ENCODE results near the gene MSLN. TPM values are rescaled to one million over a fixed set of nuclear protein-coding genes. Genes with fewer than 3 reads are reported as not detected.

The MSLN gene
- total RNA-seq, 3 donors from 2014 or later (not counting 1 experiment from before 2014, with no cell fraction given), result not detected

- peaks cover 0 to 5% of the 10 kb centered on the region in 2 donors for H3K4me1 Mint-ChIP-seq
- intact Hi-C loops (cut with micrococcal nuclease), result no loop called here
- peaks cover 14% of the 10 kb centered on the region for H3K27me3 ChIP-seq (ENCODE audit: control insufficient read depth, insufficient read depth, low read length)
- peaks cover 7 to 17% of the 10 kb centered on the region in 2 donors for H3K27me3 Mint-ChIP-seq (ENCODE audit: low read depth in 2 of 2)
- ATAC-seq (peak in 1 of 3 donors; percentile 24), DNase-seq (no peak)
- H3K9me3 ChIP-seq (ENCODE audit: control insufficient read depth, insufficient read depth, low read length), result no peaks in the 10 kb centered on the region
- no peaks in the 10 kb centered on the region for H3K9me3 Mint-ChIP-seq
- no peak overlapping the region for H3K27ac ChIP-seq (ENCODE audit: low read length)
- H3K4me3 ChIP-seq (ENCODE audit: low read length), result no peak overlapping the region
- no peaks in the 10 kb centered on the region for H3K36me3 ChIP-seq (ENCODE audit: control insufficient read depth, insufficient read depth, low read length)
- WGBS (ENCODE audit: insufficient coverage), result 66% methylated on average over 71 of the region's 71 CpGs
- no peak overlapping the region for H3K4me3 Mint-ChIP-seq
- no peaks in the 10 kb centered on the region for H3K36me3 Mint-ChIP-seq
- no peak for TF ChIP-seq CTCF (IDR thresholded peaks at IDR 0.05)
- peaks cover 10% of the 10 kb centered on the region for H3K4me1 ChIP-seq (ENCODE audit: control insufficient read depth, insufficient read depth, low read length)
- H3K27ac Mint-ChIP-seq, result no peak overlapping the region
Observed at GRCh38 chr16:817001-817906, 56.7 kb downstream of the MSLN start.

- H3K27ac ChIP-seq (ENCODE audit: low read length), result no peak overlapping the region
- no peaks in the 10 kb centered on the region for H3K9me3 ChIP-seq (ENCODE audit: control insufficient read depth, insufficient read depth, low read length)
- peaks cover 9% of the 10 kb centered on the region for H3K4me1 ChIP-seq (ENCODE audit: control insufficient read depth, insufficient read depth, low read length)
- Mint-ChIP-seq H3K27me3 (ENCODE audit: low read depth in 2 of 2) (peaks cover 1 to 12% of the 10 kb centered on the region in 2 donors), H3K27ac (no peak overlapping the region), H3K36me3 (no peaks in the 10 kb centered on the region), H3K9me3 (no peaks in the 10 kb centered on the region), H3K4me1 (peaks cover 0 to under 1% of the 10 kb centered on the region in 2 donors), H3K4me3 (no peak overlapping the region)
- DNase-seq (no peak), ATAC-seq (no peak)
- intact Hi-C loops (cut with micrococcal nuclease), result no loop called here
- H3K36me3 ChIP-seq (ENCODE audit: control insufficient read depth, insufficient read depth, low read length), result no peaks in the 10 kb centered on the region
- peaks cover 11% of the 10 kb centered on the region for H3K27me3 ChIP-seq (ENCODE audit: control insufficient read depth, insufficient read depth, low read length)
- no peak overlapping the region for H3K4me3 ChIP-seq (ENCODE audit: low read length)
- 88% methylated on average over 8 of the region's 8 CpGs for WGBS (ENCODE audit: insufficient coverage)
- no peak for TF ChIP-seq CTCF (IDR thresholded peaks at IDR 0.05)
Observed at GRCh38 chr16:818132-818531, 57.6 kb downstream of the MSLN start.

Other genes starting within 250 kb of the MSLN start
- 100 to 1,000 TPM; 151 to 275 (median 186) TPM for gene CAPN15, start 233.0 kb upstream of the MSLN start, total RNA-seq
- gene PRR35, start 200.3 kb upstream of the MSLN start, total RNA-seq, result under 1 TPM in 1 of 3 donors, not detected in 2; 0.20 TPM
- gene NHLRC4, start 193.7 kb upstream of the MSLN start, total RNA-seq, result under 1 TPM; 0.28 to 0.75 (median 0.35) TPM
- gene PIGQ, start 190.8 kb upstream of the MSLN start, total RNA-seq, result 10 to 100 TPM; 27.6 to 40.5 (median 37.0) TPM
- gene RAB40C, start 170.7 kb upstream of the MSLN start, total RNA-seq, result 10 to 100 TPM; 12.7 to 20.8 (median 20.0) TPM
- gene WFIKKN1, start 129.7 kb upstream of the MSLN start, total RNA-seq, result 1 to 10 TPM in 1 of 3 donors, under 1 TPM in 2; 0.60 to 1.7 (median 0.75) TPM
- 10 to 100 TPM; 33.7 to 36.3 (median 36.1) TPM for gene METTL26, start 124.4 kb upstream of the MSLN start, total RNA-seq
- 10 to 100 TPM; 11.3 to 17.4 (median 15.7) TPM for gene MCRIP2, start 118.9 kb upstream of the MSLN start, total RNA-seq
- gene WDR90, start 111.4 kb upstream of the MSLN start, total RNA-seq, result 10 to 100 TPM; 16.7 to 22.8 (median 20.2) TPM
- 100 to 1,000 TPM; 205 to 216 (median 211) TPM for gene RHOT2, start 92.6 kb upstream of the MSLN start, total RNA-seq
- 1 to 10 TPM; 2.9 to 4.2 (median 4.2) TPM for gene RHBDL1, start 85.1 kb upstream of the MSLN start, total RNA-seq
- 10 to 100 TPM; 89.5 to 95.4 (median 93.5) TPM for gene STUB1, start 80.3 kb upstream of the MSLN start, total RNA-seq
- 10 to 100 TPM; 29.5 to 32.6 (median 31.5) TPM for gene JMJD8, start 76.4 kb upstream of the MSLN start, total RNA-seq
- gene WDR24, start 70.3 kb upstream of the MSLN start, total RNA-seq, result 10 to 100 TPM in 2 of 3 donors, 1 to 10 TPM in 1; 8.8 to 14.1 (median 10.2) TPM
- gene FBXL16, start 54.9 kb upstream of the MSLN start, total RNA-seq, result under 1 TPM in 2 of 3 donors, not detected in 1; 0.48 to 0.79 TPM
- 10 to 100 TPM; 11.8 to 16.6 (median 14.3) TPM for gene METRN, start 45.6 kb upstream of the MSLN start, total RNA-seq
- gene ANTKMT, start 39.6 kb upstream of the MSLN start, total RNA-seq, result 10 to 100 TPM; 33.7 to 39.0 (median 37.7) TPM
- 10 to 100 TPM in 1 of 3 donors, 1 to 10 TPM in 2; 6.2 to 10.0 (median 7.7) TPM for gene CCDC78, start 34.3 kb upstream of the MSLN start, total RNA-seq
- 10 to 100 TPM; 13.5 to 21.5 (median 15.7) TPM for gene HAGHL, start 33.6 kb upstream of the MSLN start, total RNA-seq
- gene CIAO3, start 19.7 kb upstream of the MSLN start, total RNA-seq, result 10 to 100 TPM; 36.9 to 39.8 (median 37.5) TPM
- gene RPUSD1, start 27.6 kb downstream of the MSLN start, total RNA-seq, result 10 to 100 TPM; 20.8 to 31.7 (median 29.6) TPM
- gene CHTF18, start 27.9 kb downstream of the MSLN start, total RNA-seq, result 10 to 100 TPM; 26.7 to 52.4 (median 40.5) TPM
- gene GNG13, start 40.0 kb downstream of the MSLN start, total RNA-seq, result not detected
- gene LMF1, start 210.2 kb downstream of the MSLN start, total RNA-seq, result 10 to 100 TPM; 28.2 to 42.2 (median 41.2) TPM
- not detected for gene SOX8, start 221.0 kb downstream of the MSLN start, total RNA-seq